B cell (primary cell): ENCODE results near the gene GLIPR2.

ENCODE experiments used
- EZH2 ChIP-seq: IDR thresholded peaks from 2 replicates; pipeline ENCODE4 v1.6.1; 2012; ENCODE audit warnings: borderline replicate concordance, low read depth, mild to moderate bottlenecking, moderate library complexity, low read length; ENCODE audit not compliant: insufficient read depth, poor library complexity, severe bottlenecking
- TF ChIP-seq, protein P1 (sequence below): fragments of 200-600 bp; IDR thresholded peaks from one replicate; pipeline ENCODE4 v1.8.0; 2022; ENCODE audit warnings: antibody characterized with exemption, mild to moderate bottlenecking

DNA sequence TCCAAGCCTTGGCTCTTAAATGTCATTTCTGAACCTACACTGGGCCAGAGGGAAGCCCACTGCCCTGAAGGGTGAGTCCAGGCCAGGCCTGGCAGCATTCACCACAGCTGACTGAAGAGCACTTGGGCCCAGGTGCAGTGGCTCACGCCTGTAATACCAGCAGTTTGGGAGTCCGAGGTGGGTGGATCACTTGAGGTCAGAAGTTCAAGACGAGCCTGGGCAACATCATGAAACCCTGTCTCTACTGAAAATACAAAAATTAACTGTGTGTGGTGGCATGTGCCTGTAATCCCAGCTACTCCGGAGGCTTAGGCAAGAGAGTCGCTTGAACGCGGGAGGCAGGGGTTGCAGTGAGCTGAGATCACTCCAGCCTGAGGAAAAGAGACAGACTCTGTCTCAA lies 37.7 kb downstream of the GLIPR2 start:
- TF ChIP-seq, protein P1, sequence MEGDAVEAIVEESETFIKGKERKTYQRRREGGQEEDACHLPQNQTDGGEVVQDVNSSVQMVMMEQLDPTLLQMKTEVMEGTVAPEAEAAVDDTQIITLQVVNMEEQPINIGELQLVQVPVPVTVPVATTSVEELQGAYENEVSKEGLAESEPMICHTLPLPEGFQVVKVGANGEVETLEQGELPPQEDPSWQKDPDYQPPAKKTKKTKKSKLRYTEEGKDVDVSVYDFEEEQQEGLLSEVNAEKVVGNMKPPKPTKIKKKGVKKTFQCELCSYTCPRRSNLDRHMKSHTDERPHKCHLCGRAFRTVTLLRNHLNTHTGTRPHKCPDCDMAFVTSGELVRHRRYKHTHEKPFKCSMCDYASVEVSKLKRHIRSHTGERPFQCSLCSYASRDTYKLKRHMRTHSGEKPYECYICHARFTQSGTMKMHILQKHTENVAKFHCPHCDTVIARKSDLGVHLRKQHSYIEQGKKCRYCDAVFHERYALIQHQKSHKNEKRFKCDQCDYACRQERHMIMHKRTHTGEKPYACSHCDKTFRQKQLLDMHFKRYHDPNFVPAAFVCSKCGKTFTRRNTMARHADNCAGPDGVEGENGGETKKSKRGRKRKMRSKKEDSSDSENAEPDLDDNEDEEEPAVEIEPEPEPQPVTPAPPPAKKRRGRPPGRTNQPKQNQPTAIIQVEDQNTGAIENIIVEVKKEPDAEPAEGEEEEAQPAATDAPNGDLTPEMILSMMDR = no peak
- no peak for TF ChIP-seq EZH2
